Measurements from ENCODE around the gene RBM24. TPM values are rescaled to one million over a fixed set of nuclear protein-coding genes. Genes with fewer than 3 reads are reported as not detected.

Gene RBM24
- total and polyA plus RNA-seq, 4 donors, result 0.21 to 0.42 (median 0.28) TPM

DNA sequence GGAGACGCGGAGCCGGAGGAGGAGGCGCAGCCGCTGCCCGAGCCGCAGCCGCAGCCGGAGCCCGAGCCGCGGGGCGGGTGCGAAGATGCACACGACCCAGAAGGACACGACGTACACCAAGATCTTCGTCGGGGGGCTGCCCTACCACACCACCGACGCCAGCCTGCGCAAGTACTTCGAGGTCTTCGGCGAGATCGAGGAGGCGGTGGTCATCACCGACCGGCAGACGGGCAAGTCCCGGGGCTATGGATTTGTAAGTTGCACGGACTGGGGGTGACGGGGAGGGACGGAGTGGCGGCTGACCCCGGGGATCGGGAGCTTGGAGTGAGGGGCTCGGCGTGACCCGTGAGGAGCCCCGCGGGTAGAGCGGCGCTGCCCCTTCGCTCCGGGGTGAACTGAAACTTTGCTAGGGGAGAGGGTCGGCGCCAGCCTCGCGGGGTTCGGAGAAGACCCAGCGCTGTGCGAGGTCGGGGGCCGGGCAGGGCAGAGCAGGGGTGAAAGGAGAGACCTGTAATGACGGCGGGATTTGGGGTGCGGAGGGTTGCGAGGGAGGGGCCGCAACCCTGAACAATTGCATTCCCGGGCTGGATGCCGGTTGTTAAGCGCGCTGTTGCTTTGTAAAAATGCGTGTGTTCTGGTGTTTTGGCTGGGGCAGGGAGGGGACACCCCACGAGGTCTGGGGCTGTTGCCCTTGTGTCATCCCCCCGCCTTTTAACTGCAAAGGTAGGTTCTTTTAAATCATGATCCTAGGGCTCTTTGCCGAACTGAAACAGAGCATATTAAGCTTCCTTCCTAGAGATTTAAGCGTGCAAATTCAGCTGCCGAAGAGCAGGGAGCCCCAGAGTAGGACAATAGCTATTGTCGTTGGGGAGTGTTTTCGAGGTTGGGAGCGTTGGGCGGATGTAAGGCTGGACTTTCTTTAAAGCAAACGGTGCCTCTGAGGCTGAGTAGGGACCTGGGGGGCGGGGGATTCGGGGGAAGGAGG, 628 bp downstream of the RBM24 start (continued):
- TF ChIP-seq, protein P1, sequence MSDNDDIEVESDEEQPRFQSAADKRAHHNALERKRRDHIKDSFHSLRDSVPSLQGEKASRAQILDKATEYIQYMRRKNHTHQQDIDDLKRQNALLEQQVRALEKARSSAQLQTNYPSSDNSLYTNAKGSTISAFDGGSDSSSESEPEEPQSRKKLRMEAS (IDR thresholded peaks at IDR 0.05), result no peak
- no peak for TF ChIP-seq YY1 (IDR thresholded peaks at IDR 0.05)

DNA sequence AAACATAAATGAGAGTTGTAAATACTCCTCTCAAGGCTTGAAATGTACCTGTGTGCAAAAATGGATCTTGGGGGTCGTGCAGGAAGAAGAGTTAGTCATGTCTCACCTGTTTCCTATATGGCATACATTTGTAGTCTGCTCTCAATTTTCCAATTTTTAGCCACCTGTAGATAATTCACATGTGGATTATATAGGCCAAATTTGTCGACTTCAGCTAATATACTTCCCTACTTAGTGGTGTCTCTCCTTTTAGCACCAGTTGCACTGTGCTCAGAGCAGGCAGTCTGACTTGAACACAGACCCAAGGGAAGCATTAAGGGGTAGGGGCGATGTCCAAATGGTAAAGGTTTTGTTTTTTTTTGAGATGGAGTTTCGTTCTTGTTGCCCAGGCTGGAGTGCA, 1.9 kb downstream of the RBM24 start:
- H3K4me3 ChIP-seq (ENCODE audit: low read depth in 1 of 3, low read length in 3 of 3), result no peak overlapping the region
- whole genome bisulfite sequencing, result 96% methylated on average over 4 of the region's 4 CpGs
- no peaks in the 10 kb centered on the region for H3K27me3 ChIP-seq (ENCODE audit: control insufficient read depth in 4 of 4, insufficient read depth in 4 of 4, low read length in 3 of 4)
- H3K9ac ChIP-seq (ENCODE audit: low read depth in 1 of 2, low read length in 2 of 2), result no peak overlapping the region
- no peak overlapping the region for H3K27ac ChIP-seq (ENCODE audit: low read depth in 1 of 2, low read length in 2 of 2)
- H3K4me1 ChIP-seq (ENCODE audit: control insufficient read depth in 4 of 4, insufficient read depth in 4 of 4, low read length in 3 of 4), result peaks cover 0 to 8% (median 2%) of the 10 kb centered on the region in 4 donors
- no peaks in the 10 kb centered on the region for H3K9me3 ChIP-seq (ENCODE audit: control insufficient read depth in 4 of 4, low read length in 3 of 4)
- no peaks in the 10 kb centered on the region for H3K36me3 ChIP-seq (ENCODE audit: control insufficient read depth in 4 of 4, insufficient read depth in 3 of 4, low read depth in 1 of 4, low read length in 3 of 4)
- TF ChIP-seq GABPA (IDR thresholded peaks at IDR 0.05 in 1 of 2, conservative IDR thresholded peaks at IDR 0.05 in 1 of 2), result no peak
- TF ChIP-seq JUND (IDR thresholded peaks at IDR 0.05), result no peak
- TF ChIP-seq, protein P2, sequence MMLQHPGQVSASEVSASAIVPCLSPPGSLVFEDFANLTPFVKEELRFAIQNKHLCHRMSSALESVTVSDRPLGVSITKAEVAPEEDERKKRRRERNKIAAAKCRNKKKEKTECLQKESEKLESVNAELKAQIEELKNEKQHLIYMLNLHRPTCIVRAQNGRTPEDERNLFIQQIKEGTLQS (IDR thresholded peaks at IDR 0.05), result no peak
- TF ChIP-seq, protein P3, sequence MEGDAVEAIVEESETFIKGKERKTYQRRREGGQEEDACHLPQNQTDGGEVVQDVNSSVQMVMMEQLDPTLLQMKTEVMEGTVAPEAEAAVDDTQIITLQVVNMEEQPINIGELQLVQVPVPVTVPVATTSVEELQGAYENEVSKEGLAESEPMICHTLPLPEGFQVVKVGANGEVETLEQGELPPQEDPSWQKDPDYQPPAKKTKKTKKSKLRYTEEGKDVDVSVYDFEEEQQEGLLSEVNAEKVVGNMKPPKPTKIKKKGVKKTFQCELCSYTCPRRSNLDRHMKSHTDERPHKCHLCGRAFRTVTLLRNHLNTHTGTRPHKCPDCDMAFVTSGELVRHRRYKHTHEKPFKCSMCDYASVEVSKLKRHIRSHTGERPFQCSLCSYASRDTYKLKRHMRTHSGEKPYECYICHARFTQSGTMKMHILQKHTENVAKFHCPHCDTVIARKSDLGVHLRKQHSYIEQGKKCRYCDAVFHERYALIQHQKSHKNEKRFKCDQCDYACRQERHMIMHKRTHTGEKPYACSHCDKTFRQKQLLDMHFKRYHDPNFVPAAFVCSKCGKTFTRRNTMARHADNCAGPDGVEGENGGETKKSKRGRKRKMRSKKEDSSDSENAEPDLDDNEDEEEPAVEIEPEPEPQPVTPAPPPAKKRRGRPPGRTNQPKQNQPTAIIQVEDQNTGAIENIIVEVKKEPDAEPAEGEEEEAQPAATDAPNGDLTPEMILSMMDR (IDR thresholded peaks at IDR 0.05; ENCODE audit: low read depth, low read length, missing input control), result no peak
- no peak for TF ChIP-seq FOXA2 (IDR thresholded peaks at IDR 0.05)
- TF ChIP-seq TAF1 (conservative IDR thresholded peaks at IDR 0.05), result no peak
- no peak for TF ChIP-seq YY1 (IDR thresholded peaks at IDR 0.05)
- TF ChIP-seq FOXA1 (IDR thresholded peaks at IDR 0.05), result no peak
- TF ChIP-seq NR2F2 (IDR thresholded peaks at IDR 0.05), result no peak
- no peak for TF ChIP-seq HNF4G (IDR thresholded peaks at IDR 0.05)
- TF ChIP-seq, protein P4, sequence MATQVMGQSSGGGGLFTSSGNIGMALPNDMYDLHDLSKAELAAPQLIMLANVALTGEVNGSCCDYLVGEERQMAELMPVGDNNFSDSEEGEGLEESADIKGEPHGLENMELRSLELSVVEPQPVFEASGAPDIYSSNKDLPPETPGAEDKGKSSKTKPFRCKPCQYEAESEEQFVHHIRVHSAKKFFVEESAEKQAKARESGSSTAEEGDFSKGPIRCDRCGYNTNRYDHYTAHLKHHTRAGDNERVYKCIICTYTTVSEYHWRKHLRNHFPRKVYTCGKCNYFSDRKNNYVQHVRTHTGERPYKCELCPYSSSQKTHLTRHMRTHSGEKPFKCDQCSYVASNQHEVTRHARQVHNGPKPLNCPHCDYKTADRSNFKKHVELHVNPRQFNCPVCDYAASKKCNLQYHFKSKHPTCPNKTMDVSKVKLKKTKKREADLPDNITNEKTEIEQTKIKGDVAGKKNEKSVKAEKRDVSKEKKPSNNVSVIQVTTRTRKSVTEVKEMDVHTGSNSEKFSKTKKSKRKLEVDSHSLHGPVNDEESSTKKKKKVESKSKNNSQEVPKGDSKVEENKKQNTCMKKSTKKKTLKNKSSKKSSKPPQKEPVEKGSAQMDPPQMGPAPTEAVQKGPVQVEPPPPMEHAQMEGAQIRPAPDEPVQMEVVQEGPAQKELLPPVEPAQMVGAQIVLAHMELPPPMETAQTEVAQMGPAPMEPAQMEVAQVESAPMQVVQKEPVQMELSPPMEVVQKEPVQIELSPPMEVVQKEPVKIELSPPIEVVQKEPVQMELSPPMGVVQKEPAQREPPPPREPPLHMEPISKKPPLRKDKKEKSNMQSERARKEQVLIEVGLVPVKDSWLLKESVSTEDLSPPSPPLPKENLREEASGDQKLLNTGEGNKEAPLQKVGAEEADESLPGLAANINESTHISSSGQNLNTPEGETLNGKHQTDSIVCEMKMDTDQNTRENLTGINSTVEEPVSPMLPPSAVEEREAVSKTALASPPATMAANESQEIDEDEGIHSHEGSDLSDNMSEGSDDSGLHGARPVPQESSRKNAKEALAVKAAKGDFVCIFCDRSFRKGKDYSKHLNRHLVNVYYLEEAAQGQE (IDR thresholded peaks at IDR 0.05), result no peak
- TF ChIP-seq, protein P5, sequence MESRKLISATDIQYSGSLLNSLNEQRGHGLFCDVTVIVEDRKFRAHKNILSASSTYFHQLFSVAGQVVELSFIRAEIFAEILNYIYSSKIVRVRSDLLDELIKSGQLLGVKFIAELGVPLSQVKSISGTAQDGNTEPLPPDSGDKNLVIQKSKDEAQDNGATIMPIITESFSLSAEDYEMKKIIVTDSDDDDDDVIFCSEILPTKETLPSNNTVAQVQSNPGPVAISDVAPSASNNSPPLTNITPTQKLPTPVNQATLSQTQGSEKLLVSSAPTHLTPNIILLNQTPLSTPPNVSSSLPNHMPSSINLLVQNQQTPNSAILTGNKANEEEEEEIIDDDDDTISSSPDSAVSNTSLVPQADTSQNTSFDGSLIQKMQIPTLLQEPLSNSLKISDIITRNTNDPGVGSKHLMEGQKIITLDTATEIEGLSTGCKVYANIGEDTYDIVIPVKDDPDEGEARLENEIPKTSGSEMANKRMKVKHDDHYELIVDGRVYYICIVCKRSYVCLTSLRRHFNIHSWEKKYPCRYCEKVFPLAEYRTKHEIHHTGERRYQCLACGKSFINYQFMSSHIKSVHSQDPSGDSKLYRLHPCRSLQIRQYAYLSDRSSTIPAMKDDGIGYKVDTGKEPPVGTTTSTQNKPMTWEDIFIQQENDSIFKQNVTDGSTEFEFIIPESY (IDR thresholded peaks at IDR 0.05), result no peak
- TF ChIP-seq, protein P1 (IDR thresholded peaks at IDR 0.05), result no peak
- TF ChIP-seq SP1 (IDR thresholded peaks at IDR 0.05), result no peak
- TF ChIP-seq EGR1 (IDR thresholded peaks at IDR 0.05; ENCODE audit: low read depth in 2 of 2), result no peak
- TF ChIP-seq RAD21 (IDR thresholded peaks at IDR 0.05), result no peak
- no peak for TF ChIP-seq RXRA (IDR thresholded peaks at IDR 0.05)
- no peak for DNase-seq (ENCODE audit: low spot score)
